T-helper 9 cell (primary cell): ENCODE measurements around the gene AKIRIN1.
"Not testable (repeated sequence)": the region's sequence is repeated elsewhere in the genome, so short reads cannot be mapped to it uniquely, and the experiment has no call there.

Source experiments
- DNase-seq: peaks from one replicate; pipeline ENCODE4 v3.0.0-alpha.2; 2020

Gene AKIRIN1

GRCh38 chr1:38997034-38997900 lies 6.2 kb downstream of the AKIRIN1 start:
- DNase-seq, result no peak

GRCh38 chr1:38997901-38998190 lies 6.8 kb downstream of the AKIRIN1 start:
- no peak for DNase-seq

- no peak for DNase-seq
These were observed 10.7 kb downstream of the AKIRIN1 start for GRCh38 chr1:39001516-39002421.

GRCh38 chr1:39003281-39003680 lies 12.2 kb downstream of the AKIRIN1 start:
- no peak for DNase-seq

- DNase-seq, result no peak
These were observed 12.7 kb downstream of the AKIRIN1 start for GRCh38 chr1:39003794-39004193.

- DNase-seq, result no peak
These were observed 15.2 kb downstream of the AKIRIN1 start for GRCh38 chr1:39006287-39006686.

- DNase-seq, result no peak
These were observed 15.9 kb downstream of the AKIRIN1 start for GRCh38 chr1:39006726-39007645.

- DNase-seq, result not testable (repeated sequence)
These were observed 23.9 kb downstream of the AKIRIN1 start for GRCh38 chr1:39014956-39015355.

GRCh38 chr1:39016604-39017171 lies 25.6 kb downstream of the AKIRIN1 start:
- DNase-seq, result no peak

- no peak for DNase-seq
These were observed 26.2 kb downstream of the AKIRIN1 start for GRCh38 chr1:39017266-39017665.

- not testable (repeated sequence) for DNase-seq
These were observed 29.4 kb downstream of the AKIRIN1 start for GRCh38 chr1:39020494-39020893.

- DNase-seq, result no peak
These were observed 30.4 kb downstream of the AKIRIN1 start for GRCh38 chr1:39021426-39021825.

- no peak for DNase-seq
These were observed 32.1 kb downstream of the AKIRIN1 start for GRCh38 chr1:39023140-39023539.

- peak; percentile 74 for DNase-seq
These were observed 35.2 kb downstream of the AKIRIN1 start, which contains the start of gene NDUFS5 for GRCh38 chr1:39026051-39026865. NDUFS5 (plus strand) TSS chr1:39026350; CDS start chr1:39028725, 2,375 bp downstream.

GRCh38 chr1:39026866-39027507 lies 35.9 kb downstream of the AKIRIN1 start:
- no peak for DNase-seq

- no peak for DNase-seq
These were observed 43.1 kb downstream of the AKIRIN1 start for GRCh38 chr1:39034114-39034654.

GRCh38 chr1:39036678-39037077 lies 45.6 kb downstream of the AKIRIN1 start:
- DNase-seq, result no peak

- no peak for DNase-seq
These were observed 52.4 kb downstream of the AKIRIN1 start for GRCh38 chr1:39043513-39043912.

GRCh38 chr1:39044762-39045161 lies 53.7 kb downstream of the AKIRIN1 start:
- DNase-seq, result no peak

- no peak for DNase-seq
These were observed 54.2 kb downstream of the AKIRIN1 start for GRCh38 chr1:39045231-39045630.
